HepG2 (cell line): ENCODE data around the gene SIK3. TPM values are rescaled to one million over a fixed set of nuclear protein-coding genes. Genes with fewer than 3 reads are reported as not detected.

Experiments
- BORCS8-MEF2B ChIP-seq: sonication (generic); formaldehyde crosslinking; IDR thresholded peaks from 2 replicates; pipeline ENCODE4 v1.8.0; 2022; ENCODE audit warnings: mild to moderate bottlenecking, missing genetic modification reagents
- CBX2 ChIP-seq, 2 experiments: fragments of 200-600 bp in 1 of 2; sonication (generic); formaldehyde crosslinking in 1 of 2; IDR thresholded peaks; 2 replicates each; pipeline versions ENCODE4 v1.7.0 to v1.8.1; 2018 to 2022; ENCODE audit warnings: low read depth in 2 of 2, low read length in 1 of 2, mild to moderate bottlenecking in 1 of 2, missing genetic modification reagents in 1 of 2
- ELF3 ChIP-seq: IDR thresholded peaks from 2 replicates; pipeline ENCODE4 v1.6.1; 2016; ENCODE audit warnings: missing genetic modification reagents, missing compliant biosample characterization
- EP300 ChIP-seq, 3 experiments: sonication (generic) in 1 of 3; formaldehyde crosslinking in 1 of 3; IDR thresholded peaks; 2 replicates each; pipeline versions ENCODE4 v1.5.1 to v1.6.1; 2011 to 2020; ENCODE audit warnings: low read depth in 2 of 3, low read length in 2 of 3, borderline replicate concordance in 1 of 3, improper control_type of control experiment in 1 of 3, mild to moderate bottlenecking in 1 of 3, missing genetic modification reagents in 1 of 3, moderate library complexity in 1 of 3
- FOXA3 ChIP-seq: IDR thresholded peaks from 2 replicates; pipeline ENCODE4 v1.6.1; 2016; ENCODE audit warnings: missing genetic modification reagents, missing compliant biosample characterization
- NR2F1 ChIP-seq, 2 experiments: fragments of 450-650 bp in 1 of 2; formaldehyde crosslinking in 1 of 2; IDR thresholded peaks; 2 replicates each; pipeline versions ENCODE4 v1.5.0 to v1.6.1; 2016 to 2020; ENCODE audit warnings: mild to moderate bottlenecking in 1 of 2, missing compliant biosample characterization in 1 of 2, missing genetic modification reagents in 1 of 2, moderate library complexity in 1 of 2
- PHF20 ChIP-seq: sonication (generic); formaldehyde crosslinking; IDR thresholded peaks from 2 replicates; pipeline ENCODE4 v1.5.0; 2020; ENCODE audit warnings: mild to moderate bottlenecking, missing genetic modification reagents
- PITX1 ChIP-seq: sonication (generic); formaldehyde crosslinking; IDR thresholded peaks from 2 replicates; pipeline ENCODE4 v1.5.1; 2020; ENCODE audit warnings: mild to moderate bottlenecking, missing genetic modification reagents
- PPARG ChIP-seq: conservative IDR thresholded peaks from 2 replicates; pipeline ENCODE4 v1.6.1; 2016; ENCODE audit warnings: missing biosample characterization, missing genetic modification reagents
- SALL1 ChIP-seq: sonication (generic); formaldehyde crosslinking; IDR thresholded peaks from 2 replicates; pipeline ENCODE4 v1.8.0; 2022; ENCODE audit warnings: mild to moderate bottlenecking, missing genetic modification reagents
- TAF1 ChIP-seq: sonication (generic); formaldehyde crosslinking; IDR thresholded peaks from 2 replicates; pipeline ENCODE4 v1.4.0; 2020; ENCODE audit warnings: missing genetic modification reagents
- TRIM24 ChIP-seq: sonication (generic); formaldehyde crosslinking; IDR thresholded peaks from 2 replicates; pipeline ENCODE4 v1.8.0; 2022; ENCODE audit warnings: mild to moderate bottlenecking, missing genetic modification reagents
- ZBTB20 ChIP-seq: sonication (generic); formaldehyde crosslinking; IDR thresholded peaks from 2 replicates; pipeline ENCODE4 v1.8.1; 2023; ENCODE audit warnings: missing genetic modification reagents, low read depth, mild to moderate bottlenecking, borderline replicate concordance
- ZBTB7A ChIP-seq: sonication (generic); formaldehyde crosslinking; IDR thresholded peaks from 2 replicates; pipeline ENCODE4 v1.8.0; 2022; ENCODE audit warnings: mild to moderate bottlenecking, missing genetic modification reagents
- ZNF138 ChIP-seq: sonication (generic); formaldehyde crosslinking; IDR thresholded peaks from 2 replicates; pipeline ENCODE4 v1.5.0; 2020; ENCODE audit warnings: mild to moderate bottlenecking, low read depth, missing genetic modification reagents
- ZNF234 ChIP-seq: sonication (generic); formaldehyde crosslinking; conservative IDR thresholded peaks from 2 replicates; pipeline ENCODE4 v1.5.1; 2020; ENCODE audit warnings: mild to moderate bottlenecking, missing genetic modification reagents
- ZNF430 ChIP-seq: sonication (generic); formaldehyde crosslinking; IDR thresholded peaks from 2 replicates; pipeline ENCODE4 v1.9.0; 2021; ENCODE audit warnings: mild to moderate bottlenecking, missing genetic modification reagents
- ZNF563 ChIP-seq: sonication (generic); formaldehyde crosslinking; IDR thresholded peaks from 2 replicates; pipeline ENCODE4 v1.8.0; 2022; ENCODE audit warnings: mild to moderate bottlenecking, moderate library complexity, missing genetic modification reagents
- ZNF619 ChIP-seq: sonication (generic); formaldehyde crosslinking; IDR thresholded peaks from 2 replicates; pipeline ENCODE4 v1.4.0; 2020; ENCODE audit warnings: mild to moderate bottlenecking, missing genetic modification reagents
- polyA plus RNA-seq, 8 experiments: library from polyadenylated mRNA; depleted of rRNA in 3 of 8; stranded (reverse) in 7 of 8; unstranded in 1 of 8; fragments of >200 nt; fragmentation: Illumina TruSeq in 4 of 8; extraction: Trizol in 4 of 8; gene quantifications; 2 replicates each; pipeline versions ENCODE4 v1.2.1 to v1.2.3, GENCODE V29; 2011 to 2016; ENCODE audit warnings: low read depth in 4 of 8, missing spikeins in 1 of 8, mixed read lengths in 1 of 8; ENCODE audit not compliant: insufficient read depth in 1 of 8
- total RNA-seq, 5 experiments: library from RNA; depleted of rRNA; stranded (reverse); fragments of >200 nt; fragmentation: Illumina TruSeq; extraction: Trizol; gene quantifications; 2 replicates each; pipeline ENCODE4 v1.2.3, GENCODE V29; 2016; ENCODE audit warnings: low read depth in 1 of 5
- TF ChIP-seq, protein P1 (sequence below): sonication (generic); formaldehyde crosslinking; IDR thresholded peaks from 2 replicates; pipeline ENCODE4 v1.4.0; 2020; ENCODE audit warnings: missing genetic modification reagents
- TF ChIP-seq, protein P2 (sequence below): sonication (generic); formaldehyde crosslinking; IDR thresholded peaks from 2 replicates; pipeline ENCODE4 v1.5.0; 2020; ENCODE audit warnings: mild to moderate bottlenecking, missing genetic modification reagents
- TF ChIP-seq, protein P3 (sequence below): sonication (generic); formaldehyde crosslinking; IDR thresholded peaks from 2 replicates; pipeline ENCODE4 v1.9.0; 2022; ENCODE audit warnings: low read depth, missing genetic modification reagents
- TF ChIP-seq, protein P4 (sequence below): sonication (generic); formaldehyde crosslinking; IDR thresholded peaks from 2 replicates; pipeline ENCODE4 v1.4.0; 2020; ENCODE audit warnings: missing genetic modification reagents, borderline replicate concordance

SIK3 gene
- total and polyA plus RNA-seq, 2 of the 13 experiments (the other 11 are each of a cell fraction or from before 2014, with no cell fraction given): 5.7 to 9.8 TPM

DNA sequence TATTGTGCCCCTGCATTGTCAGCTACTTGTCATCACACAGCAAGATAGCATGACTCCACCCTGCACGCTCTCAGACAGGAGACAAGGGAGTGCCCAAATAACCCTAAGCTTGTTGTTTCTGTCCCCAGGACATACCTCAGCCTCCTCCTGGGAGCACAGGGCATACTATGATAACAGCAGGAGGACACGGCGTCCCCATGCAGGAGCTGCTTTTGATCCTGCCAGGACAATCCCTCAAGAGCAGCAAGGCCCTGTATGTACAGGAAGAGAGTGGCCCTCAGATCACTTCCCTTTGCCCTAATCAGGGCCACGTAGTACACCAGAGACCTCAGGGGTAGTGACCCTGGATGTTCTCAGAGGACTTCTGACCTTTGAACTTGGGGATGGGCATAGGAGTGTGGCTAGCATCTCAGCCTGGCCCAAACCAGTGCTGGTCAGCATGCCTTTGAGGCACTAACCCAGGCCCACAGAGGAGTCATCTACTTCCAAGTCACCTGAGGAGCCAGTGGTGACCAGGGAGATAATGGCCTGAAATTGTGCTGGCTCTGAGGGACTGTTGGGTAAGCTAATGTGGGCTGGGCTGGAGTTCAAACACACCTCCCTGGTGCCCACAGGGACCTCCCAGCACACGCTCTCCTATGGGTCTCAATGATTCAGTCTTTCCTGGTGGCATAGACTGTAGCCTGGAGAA is 284.3 kb downstream of the SIK3 start (continued):
- peak; percentile 56; the same call in 1 of the 2 replicates for TF ChIP-seq PITX1 (CRISPR knock-in tag)
- TF ChIP-seq, protein P1, sequence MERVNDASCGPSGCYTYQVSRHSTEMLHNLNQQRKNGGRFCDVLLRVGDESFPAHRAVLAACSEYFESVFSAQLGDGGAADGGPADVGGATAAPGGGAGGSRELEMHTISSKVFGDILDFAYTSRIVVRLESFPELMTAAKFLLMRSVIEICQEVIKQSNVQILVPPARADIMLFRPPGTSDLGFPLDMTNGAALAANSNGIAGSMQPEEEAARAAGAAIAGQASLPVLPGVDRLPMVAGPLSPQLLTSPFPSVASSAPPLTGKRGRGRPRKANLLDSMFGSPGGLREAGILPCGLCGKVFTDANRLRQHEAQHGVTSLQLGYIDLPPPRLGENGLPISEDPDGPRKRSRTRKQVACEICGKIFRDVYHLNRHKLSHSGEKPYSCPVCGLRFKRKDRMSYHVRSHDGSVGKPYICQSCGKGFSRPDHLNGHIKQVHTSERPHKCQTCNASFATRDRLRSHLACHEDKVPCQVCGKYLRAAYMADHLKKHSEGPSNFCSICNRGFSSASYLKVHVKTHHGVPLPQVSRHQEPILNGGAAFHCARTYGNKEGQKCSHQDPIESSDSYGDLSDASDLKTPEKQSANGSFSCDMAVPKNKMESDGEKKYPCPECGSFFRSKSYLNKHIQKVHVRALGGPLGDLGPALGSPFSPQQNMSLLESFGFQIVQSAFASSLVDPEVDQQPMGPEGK (CRISPR knock-in tag): peak; percentile 30; the same call in 1 of the 2 replicates
- TF ChIP-seq ZBTB7A (CRISPR knock-in tag): no peak
- TF ChIP-seq TRIM24: peak; percentile 63; the same call in 1 of the 2 replicates
- TF ChIP-seq, protein P2, sequence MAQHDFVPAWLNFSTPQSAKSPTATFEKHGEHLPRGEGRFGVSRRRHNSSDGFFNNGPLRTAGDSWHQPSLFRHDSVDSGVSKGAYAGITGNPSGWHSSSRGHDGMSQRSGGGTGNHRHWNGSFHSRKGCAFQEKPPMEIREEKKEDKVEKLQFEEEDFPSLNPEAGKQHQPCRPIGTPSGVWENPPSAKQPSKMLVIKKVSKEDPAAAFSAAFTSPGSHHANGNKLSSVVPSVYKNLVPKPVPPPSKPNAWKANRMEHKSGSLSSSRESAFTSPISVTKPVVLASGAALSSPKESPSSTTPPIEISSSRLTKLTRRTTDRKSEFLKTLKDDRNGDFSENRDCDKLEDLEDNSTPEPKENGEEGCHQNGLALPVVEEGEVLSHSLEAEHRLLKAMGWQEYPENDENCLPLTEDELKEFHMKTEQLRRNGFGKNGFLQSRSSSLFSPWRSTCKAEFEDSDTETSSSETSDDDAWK (CRISPR knock-in tag): no peak
- TF ChIP-seq ZNF430 (CRISPR knock-in tag): peak; percentile 67; the same call in 1 of the 2 replicates
- peak; percentile 56 for TF ChIP-seq FOXA3
- TF ChIP-seq, protein P3, sequence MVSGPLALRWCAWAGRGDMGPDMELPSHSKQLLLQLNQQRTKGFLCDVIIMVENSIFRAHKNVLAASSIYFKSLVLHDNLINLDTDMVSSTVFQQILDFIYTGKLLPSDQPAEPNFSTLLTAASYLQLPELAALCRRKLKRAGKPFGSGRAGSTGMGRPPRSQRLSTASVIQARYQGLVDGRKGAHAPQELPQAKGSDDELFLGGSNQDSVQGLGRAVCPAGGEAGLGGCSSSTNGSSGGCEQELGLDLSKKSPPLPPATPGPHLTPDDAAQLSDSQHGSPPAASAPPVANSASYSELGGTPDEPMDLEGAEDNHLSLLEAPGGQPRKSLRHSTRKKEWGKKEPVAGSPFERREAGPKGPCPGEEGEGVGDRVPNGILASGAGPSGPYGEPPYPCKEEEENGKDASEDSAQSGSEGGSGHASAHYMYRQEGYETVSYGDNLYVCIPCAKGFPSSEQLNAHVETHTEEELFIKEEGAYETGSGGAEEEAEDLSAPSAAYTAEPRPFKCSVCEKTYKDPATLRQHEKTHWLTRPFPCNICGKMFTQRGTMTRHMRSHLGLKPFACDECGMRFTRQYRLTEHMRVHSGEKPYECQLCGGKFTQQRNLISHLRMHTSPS (CRISPR knock-in tag): peak; percentile 83; the same call in 1 of the 2 replicates
- no peak for TF ChIP-seq ZNF138 (CRISPR knock-in tag)
- no peak for TF ChIP-seq TAF1 (CRISPR knock-in tag)
- TF ChIP-seq ZBTB20 (CRISPR knock-in tag): peak; percentile 61; the same call in 1 of the 2 replicates
- no peak for TF ChIP-seq ZNF563 (CRISPR knock-in tag)
- TF ChIP-seq SALL1 (CRISPR knock-in tag): peak; percentile 62
- no peak for TF ChIP-seq CBX2 (IDR thresholded peaks at IDR 0.05; ENCODE audit: low read depth, low read length)
- no peak for TF ChIP-seq CBX2 (CRISPR knock-in tag; IDR thresholded peaks at IDR 0.05; ENCODE audit: low read depth)
- TF ChIP-seq EP300 (IDR thresholded peaks at IDR 0.05; ENCODE audit: low read depth in 2 of 2, low read length in 2 of 2): peak in 1 of 2 experiments; percentile 25; a peak in 2 of 4 replicates
- TF ChIP-seq EP300 (CRISPR knock-in tag; IDR thresholded peaks at IDR 0.05; ENCODE audit: borderline replicate concordance): no peak
- TF ChIP-seq NR2F1 (CRISPR knock-in tag; IDR thresholded peaks at IDR 0.05): 0 out of 4 replicates have a peak, but pooled peaks of 1 of the 2 experiments have one; percentile 41
- TF ChIP-seq ZNF234 (CRISPR knock-in tag): no peak
- TF ChIP-seq PPARG (CRISPR knock-in tag): peak; percentile 90
- no peak for TF ChIP-seq BORCS8-MEF2B (CRISPR knock-in tag)
- no peak for TF ChIP-seq ZNF619 (CRISPR knock-in tag)
- TF ChIP-seq, protein P4, sequence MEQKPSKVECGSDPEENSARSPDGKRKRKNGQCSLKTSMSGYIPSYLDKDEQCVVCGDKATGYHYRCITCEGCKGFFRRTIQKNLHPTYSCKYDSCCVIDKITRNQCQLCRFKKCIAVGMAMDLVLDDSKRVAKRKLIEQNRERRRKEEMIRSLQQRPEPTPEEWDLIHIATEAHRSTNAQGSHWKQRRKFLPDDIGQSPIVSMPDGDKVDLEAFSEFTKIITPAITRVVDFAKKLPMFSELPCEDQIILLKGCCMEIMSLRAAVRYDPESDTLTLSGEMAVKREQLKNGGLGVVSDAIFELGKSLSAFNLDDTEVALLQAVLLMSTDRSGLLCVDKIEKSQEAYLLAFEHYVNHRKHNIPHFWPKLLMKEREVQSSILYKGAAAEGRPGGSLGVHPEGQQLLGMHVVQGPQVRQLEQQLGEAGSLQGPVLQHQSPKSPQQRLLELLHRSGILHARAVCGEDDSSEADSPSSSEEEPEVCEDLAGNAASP (CRISPR knock-in tag): peak; percentile 66; the same call in 1 of the 2 replicates
- peak; percentile 67 for TF ChIP-seq ELF3
- TF ChIP-seq PHF20 (CRISPR knock-in tag): no peak
